Measurements from ENCODE around the gene PPFIBP2.

The PPFIBP2 gene

DNA sequence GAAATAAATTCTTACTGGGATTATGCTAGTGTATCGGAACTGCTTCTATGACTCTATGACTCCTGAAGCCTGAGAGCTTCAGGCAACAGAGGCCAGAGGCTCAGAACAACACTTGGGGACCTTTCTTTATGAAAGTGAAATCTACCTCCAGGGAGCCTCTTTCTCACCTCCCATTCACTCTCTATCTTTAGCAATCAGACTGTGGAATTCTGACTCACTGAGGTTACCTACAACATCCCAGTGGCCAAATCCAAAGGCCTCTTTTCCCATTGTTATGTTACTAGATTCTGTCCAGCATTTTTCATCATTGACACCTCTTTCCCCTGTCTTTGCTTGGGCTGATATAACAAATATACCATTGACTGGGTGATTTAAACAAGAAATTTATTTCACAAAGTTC, 173.6 kb downstream of the PPFIBP2 start:
- Histone ChIP-seq H3K4me1 (ENCODE audit: insufficient read depth, insufficient read length) (no peaks in the 10 kb centered on the region), H3K9me3 (ENCODE audit: insufficient read depth, low read length) (no peaks in the 10 kb centered on the region), H3K36me3 (ENCODE audit: insufficient read depth, insufficient read length, low read length) (no peaks in the 10 kb centered on the region), H3K9ac (ENCODE audit: insufficient read length, low read depth) (no peak overlapping the region), H3K27me3 (ENCODE audit: insufficient read depth, insufficient read length) (no peaks in the 10 kb centered on the region), H3K4me3 (ENCODE audit: insufficient read length, low read depth) (no peak overlapping the region)
- TF ChIP-seq YY1 (IDR thresholded peaks at IDR 0.05; ENCODE audit: insufficient read depth, insufficient read length): no peak
- no peak for TF ChIP-seq SUZ12 (IDR thresholded peaks at IDR 0.05; ENCODE audit: extremely low read depth, insufficient read depth, insufficient read length)
- no peak for TF ChIP-seq ZNF274 (IDR thresholded peaks at IDR 0.05; ENCODE audit: low read depth, low read length)
- no peak for DNase-seq (ENCODE audit: low read depth, low spot score)

GRCh38 chr11:7688238-7688826, 174.5 kb downstream of the PPFIBP2 start:
- no peak overlapping the region for H3K9ac ChIP-seq (ENCODE audit: insufficient read length, low read depth)
- DNase-seq (ENCODE audit: low read depth, low spot score): no peak
- H3K36me3 ChIP-seq (ENCODE audit: insufficient read depth, insufficient read length, low read length): no peaks in the 10 kb centered on the region
- H3K4me3 ChIP-seq (ENCODE audit: insufficient read length, low read depth): no peak overlapping the region
- H3K9me3 ChIP-seq (ENCODE audit: insufficient read depth, low read length): no peaks in the 10 kb centered on the region
- TF ChIP-seq YY1 (IDR thresholded peaks at IDR 0.05; ENCODE audit: insufficient read depth, insufficient read length) (no peak), ZNF274 (IDR thresholded peaks at IDR 0.05; ENCODE audit: low read depth, low read length) (no peak), SUZ12 (IDR thresholded peaks at IDR 0.05; ENCODE audit: extremely low read depth, insufficient read depth, insufficient read length) (no peak)
- H3K27me3 ChIP-seq (ENCODE audit: insufficient read depth, insufficient read length): no peaks in the 10 kb centered on the region
- no peaks in the 10 kb centered on the region for H3K4me1 ChIP-seq (ENCODE audit: insufficient read depth, insufficient read length)

- no peak for DNase-seq (ENCODE audit: low read depth, low spot score)
- H3K9me3 ChIP-seq (ENCODE audit: insufficient read depth, low read length): no peaks in the 10 kb centered on the region
- no peak overlapping the region for H3K9ac ChIP-seq (ENCODE audit: insufficient read length, low read depth)
- no peaks in the 10 kb centered on the region for H3K4me1 ChIP-seq (ENCODE audit: insufficient read depth, insufficient read length)
- TF ChIP-seq SUZ12 (IDR thresholded peaks at IDR 0.05; ENCODE audit: extremely low read depth, insufficient read depth, insufficient read length) (no peak), ZNF274 (IDR thresholded peaks at IDR 0.05; ENCODE audit: low read depth, low read length) (no peak), YY1 (IDR thresholded peaks at IDR 0.05; ENCODE audit: insufficient read depth, insufficient read length) (no peak)
- H3K4me3 ChIP-seq (ENCODE audit: insufficient read length, low read depth): no peak overlapping the region
- H3K27me3 ChIP-seq (ENCODE audit: insufficient read depth, insufficient read length): no peaks in the 10 kb centered on the region
- H3K36me3 ChIP-seq (ENCODE audit: insufficient read depth, insufficient read length, low read length): no peaks in the 10 kb centered on the region
These were observed 175.4 kb downstream of the PPFIBP2 start for GRCh38 chr11:7689239-7689638.

GRCh38 chr11:7690648-7691047, 176.8 kb downstream of the PPFIBP2 start:
- TF ChIP-seq YY1 (IDR thresholded peaks at IDR 0.05; ENCODE audit: insufficient read depth, insufficient read length) (no peak), SUZ12 (IDR thresholded peaks at IDR 0.05; ENCODE audit: extremely low read depth, insufficient read depth, insufficient read length) (no peak), ZNF274 (IDR thresholded peaks at IDR 0.05; ENCODE audit: low read depth, low read length) (no peak)
- H3K9me3 ChIP-seq (ENCODE audit: insufficient read depth, low read length): no peaks in the 10 kb centered on the region
- no peaks in the 10 kb centered on the region for H3K4me1 ChIP-seq (ENCODE audit: insufficient read depth, insufficient read length)
- H3K9ac ChIP-seq (ENCODE audit: insufficient read length, low read depth): no peak overlapping the region
- H3K27me3 ChIP-seq (ENCODE audit: insufficient read depth, insufficient read length): no peaks in the 10 kb centered on the region
- DNase-seq (ENCODE audit: low read depth, low spot score): no peak
- no peak overlapping the region for H3K4me3 ChIP-seq (ENCODE audit: insufficient read length, low read depth)
- H3K36me3 ChIP-seq (ENCODE audit: insufficient read depth, insufficient read length, low read length): no peaks in the 10 kb centered on the region

DNA sequence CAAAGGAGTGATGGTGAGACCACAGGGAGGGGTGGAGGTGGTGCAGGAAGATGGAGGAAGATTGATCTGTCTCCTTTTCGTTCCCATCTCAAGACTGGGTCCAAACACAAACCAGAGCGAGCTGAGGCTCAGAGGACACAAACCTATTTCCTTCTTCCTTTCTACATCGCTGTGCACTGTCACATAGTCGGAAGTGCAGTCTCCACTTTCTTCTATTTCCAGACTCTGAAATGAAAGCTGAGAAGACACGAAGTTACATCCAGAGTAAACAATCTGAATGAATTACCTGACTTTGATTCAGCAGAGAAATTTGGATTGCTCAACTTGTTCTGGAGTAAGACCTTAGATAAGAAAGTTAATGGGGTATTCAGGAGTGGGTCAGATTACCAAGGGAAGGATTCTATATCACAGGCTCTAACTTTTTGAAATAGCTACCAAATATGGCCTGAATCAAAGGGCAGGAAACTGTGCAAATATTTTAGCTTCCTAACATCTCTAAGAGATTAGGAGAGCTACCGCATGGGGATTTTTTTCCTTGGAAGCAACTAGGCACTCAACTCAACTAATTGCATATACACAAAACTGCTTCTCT, 178.1 kb downstream of the PPFIBP2 start:
- no peaks in the 10 kb centered on the region for H3K36me3 ChIP-seq (ENCODE audit: insufficient read depth, insufficient read length, low read length)
- no peaks in the 10 kb centered on the region for H3K4me1 ChIP-seq (ENCODE audit: insufficient read depth, insufficient read length)
- no peaks in the 10 kb centered on the region for H3K27me3 ChIP-seq (ENCODE audit: insufficient read depth, insufficient read length)
- no peak for DNase-seq (ENCODE audit: low read depth, low spot score)
- H3K9ac ChIP-seq (ENCODE audit: insufficient read length, low read depth): no peak overlapping the region
- H3K4me3 ChIP-seq (ENCODE audit: insufficient read length, low read depth): no peak overlapping the region
- no peaks in the 10 kb centered on the region for H3K9me3 ChIP-seq (ENCODE audit: insufficient read depth, low read length)
- TF ChIP-seq SUZ12 (IDR thresholded peaks at IDR 0.05; ENCODE audit: extremely low read depth, insufficient read depth, insufficient read length): no peak
- no peak for TF ChIP-seq ZNF274 (IDR thresholded peaks at IDR 0.05; ENCODE audit: low read depth, low read length)
- TF ChIP-seq YY1 (IDR thresholded peaks at IDR 0.05; ENCODE audit: insufficient read depth, insufficient read length): no peak

DNA sequence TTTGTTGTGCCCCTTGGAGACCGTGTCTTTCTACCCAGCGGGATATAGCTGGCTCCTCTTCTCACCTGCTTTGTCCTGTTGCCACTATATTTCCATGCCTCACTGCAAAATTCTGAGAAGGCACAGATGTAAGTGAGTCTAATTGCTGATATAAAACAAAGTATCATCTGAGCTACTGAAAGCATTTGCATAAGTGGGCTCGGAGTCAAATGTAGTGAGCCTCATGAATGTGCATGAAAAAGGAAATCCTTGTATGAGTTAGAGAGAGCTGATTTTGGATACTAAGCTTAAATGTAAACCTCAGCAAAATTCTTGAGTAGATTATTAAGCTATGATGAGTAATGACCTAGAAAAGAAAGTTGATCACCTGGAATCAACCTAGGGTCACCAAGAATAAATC, 178.6 kb downstream of the PPFIBP2 start:
- DNase-seq (ENCODE audit: low read depth, low spot score): no peak
- no peaks in the 10 kb centered on the region for H3K27me3 ChIP-seq (ENCODE audit: insufficient read depth, insufficient read length)
- H3K9ac ChIP-seq (ENCODE audit: insufficient read length, low read depth): no peak overlapping the region
- no peaks in the 10 kb centered on the region for H3K4me1 ChIP-seq (ENCODE audit: insufficient read depth, insufficient read length)
- no peaks in the 10 kb centered on the region for H3K36me3 ChIP-seq (ENCODE audit: insufficient read depth, insufficient read length, low read length)
- H3K9me3 ChIP-seq (ENCODE audit: insufficient read depth, low read length): no peaks in the 10 kb centered on the region
- no peak overlapping the region for H3K4me3 ChIP-seq (ENCODE audit: insufficient read length, low read depth)
- TF ChIP-seq SUZ12 (IDR thresholded peaks at IDR 0.05; ENCODE audit: extremely low read depth, insufficient read depth, insufficient read length) (no peak), ZNF274 (IDR thresholded peaks at IDR 0.05; ENCODE audit: low read depth, low read length) (no peak), YY1 (IDR thresholded peaks at IDR 0.05; ENCODE audit: insufficient read depth, insufficient read length) (no peak)

DNA sequence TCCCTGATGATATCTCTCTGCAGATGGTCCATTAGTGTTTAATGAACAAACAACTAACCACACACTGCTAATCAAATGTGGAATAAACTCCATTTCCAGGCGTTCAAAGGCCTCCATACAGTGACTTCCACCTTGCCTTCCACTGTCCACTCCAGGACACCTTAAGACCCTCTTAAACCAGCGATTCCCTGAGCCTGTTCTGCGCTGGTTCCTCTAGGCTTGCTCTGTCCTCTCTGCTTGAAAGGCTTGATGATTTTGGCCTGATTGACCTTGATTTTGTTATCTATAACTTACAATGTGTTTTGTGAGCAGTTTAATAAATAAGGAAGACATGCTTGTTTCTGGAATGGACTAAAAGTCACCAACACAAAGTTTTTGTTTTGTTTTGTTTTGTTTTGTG, 180.4 kb downstream of the PPFIBP2 start:
- Histone ChIP-seq H3K36me3 (ENCODE audit: insufficient read depth, insufficient read length, low read length) (no peaks in the 10 kb centered on the region), H3K4me3 (ENCODE audit: insufficient read length, low read depth) (no peak overlapping the region), H3K27me3 (ENCODE audit: insufficient read depth, insufficient read length) (no peaks in the 10 kb centered on the region), H3K4me1 (ENCODE audit: insufficient read depth, insufficient read length) (no peaks in the 10 kb centered on the region), H3K9ac (ENCODE audit: insufficient read length, low read depth) (no peak overlapping the region), H3K9me3 (ENCODE audit: insufficient read depth, low read length) (no peaks in the 10 kb centered on the region)
- TF ChIP-seq YY1 (IDR thresholded peaks at IDR 0.05; ENCODE audit: insufficient read depth, insufficient read length): no peak
- TF ChIP-seq SUZ12 (IDR thresholded peaks at IDR 0.05; ENCODE audit: extremely low read depth, insufficient read depth, insufficient read length): no peak
- TF ChIP-seq ZNF274 (IDR thresholded peaks at IDR 0.05; ENCODE audit: low read depth, low read length): no peak
- DNase-seq (ENCODE audit: low read depth, low spot score): no peak

Measured in NT2/D1 (cell line).